GM18951 (cell line): Measurements from ENCODE around the gene DLGAP4.

ENCODE experiments used
- POLR2A ChIP-seq: IDR thresholded peaks from 4 replicates; pipeline ENCODE4 v1.6.1; 2011; ENCODE audit warnings: mild to moderate bottlenecking; ENCODE audit not compliant: insufficient read length, insufficient read depth; ENCODE audit errors: extremely low read depth
- in situ Hi-C: fragments of 300-500 bp; cut with MboI; formaldehyde crosslinking; loops from one replicate; pipeline ENCODE4 v1.12.0; 2022; ENCODE audit warnings: low sequenced_read_pairs, mixed read lengths, inconsistent platforms; ENCODE audit not compliant: unreplicated experiment

Gene DLGAP4

GRCh38 chr20:36351937-36352336 is 45.8 kb downstream of the DLGAP4 start:
- TF ChIP-seq POLR2A = no peak
- in situ Hi-C loops = no loop called here

DNA sequence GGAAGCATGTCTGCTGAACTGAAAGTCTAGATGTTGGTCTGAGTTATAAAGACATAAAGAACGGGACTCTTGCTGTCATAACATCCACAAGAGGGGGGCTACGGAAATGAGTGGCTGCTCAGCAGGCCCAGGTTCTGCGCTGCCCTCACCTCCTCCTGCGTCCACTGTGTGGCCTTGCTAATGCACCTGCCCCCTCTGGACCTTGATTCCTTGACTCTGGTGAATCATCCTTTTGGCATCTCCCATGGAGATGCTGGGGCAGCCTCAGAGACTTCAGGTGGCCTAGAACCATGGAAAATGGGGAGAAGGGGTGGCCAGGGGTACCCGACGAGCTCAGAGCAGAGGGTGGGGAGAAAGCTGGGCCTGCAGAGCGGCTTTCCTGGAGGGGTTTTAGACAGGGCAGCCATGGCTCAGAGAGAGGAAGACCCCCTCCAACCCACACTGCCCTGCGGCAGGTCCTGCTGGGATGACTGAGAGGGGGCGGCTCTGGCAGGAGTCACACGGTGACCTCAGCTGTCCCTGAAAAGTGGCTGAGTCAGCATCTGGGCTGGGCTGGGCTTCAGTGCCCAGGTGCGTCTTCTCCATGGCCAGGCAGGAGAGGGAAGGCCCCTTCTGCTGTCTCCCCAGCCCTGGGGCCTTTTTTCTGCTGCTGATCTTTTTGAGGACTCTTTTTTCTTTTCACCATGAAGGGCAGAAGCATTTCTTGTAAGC is 46.9 kb downstream of the DLGAP4 start:
- in situ Hi-C loops = no loop called here

GRCh38 chr20:36353740-36354139 is 47.6 kb downstream of the DLGAP4 start:
- in situ Hi-C loops = no loop called here
- TF ChIP-seq POLR2A = no peak

More for the DNA sequence above, 46.9 kb downstream of the DLGAP4 start:
- TF ChIP-seq POLR2A = no peak

- no peak for TF ChIP-seq POLR2A
- in situ Hi-C loops = no loop called here
Observed at GRCh38 chr20:36355469-36356171, 49.5 kb downstream of the DLGAP4 start.

DNA sequence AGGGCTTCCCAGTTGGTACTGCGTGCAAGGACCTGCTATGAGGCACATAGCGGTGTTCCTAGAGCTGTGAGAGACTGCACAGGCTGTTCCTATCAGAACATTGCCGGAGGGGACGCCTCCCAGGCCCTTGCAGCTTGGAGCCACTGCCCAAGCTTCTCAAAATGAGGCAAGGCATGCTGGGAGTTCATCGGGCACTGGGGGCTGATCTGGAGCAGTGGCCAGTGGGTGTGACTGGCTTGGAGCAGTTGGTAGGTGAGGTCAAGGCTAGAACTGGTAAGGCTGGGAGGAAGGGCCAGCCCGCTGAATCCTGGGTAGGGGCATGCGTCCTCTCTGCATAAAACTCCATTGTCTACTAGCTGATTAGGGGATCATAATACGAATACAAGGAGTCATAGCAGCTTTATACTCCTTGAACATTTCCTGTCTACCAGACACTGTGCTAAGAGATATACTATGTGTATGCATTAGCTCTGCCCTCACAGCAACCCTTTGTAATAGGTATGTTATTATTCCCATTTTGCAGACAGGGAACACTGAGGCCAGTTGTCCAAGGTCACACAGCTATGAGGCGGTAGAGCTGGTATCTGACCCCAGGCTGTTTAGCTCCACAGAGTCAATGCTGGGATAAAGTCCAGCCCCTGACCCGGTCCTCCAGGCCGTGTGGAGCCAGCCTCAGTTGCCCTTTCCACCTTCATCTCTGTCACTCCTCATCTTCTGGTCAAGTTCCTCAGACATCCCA is 53.7 kb downstream of the DLGAP4 start:
- no peak for TF ChIP-seq POLR2A
- in situ Hi-C loops = no loop called here

DNA sequence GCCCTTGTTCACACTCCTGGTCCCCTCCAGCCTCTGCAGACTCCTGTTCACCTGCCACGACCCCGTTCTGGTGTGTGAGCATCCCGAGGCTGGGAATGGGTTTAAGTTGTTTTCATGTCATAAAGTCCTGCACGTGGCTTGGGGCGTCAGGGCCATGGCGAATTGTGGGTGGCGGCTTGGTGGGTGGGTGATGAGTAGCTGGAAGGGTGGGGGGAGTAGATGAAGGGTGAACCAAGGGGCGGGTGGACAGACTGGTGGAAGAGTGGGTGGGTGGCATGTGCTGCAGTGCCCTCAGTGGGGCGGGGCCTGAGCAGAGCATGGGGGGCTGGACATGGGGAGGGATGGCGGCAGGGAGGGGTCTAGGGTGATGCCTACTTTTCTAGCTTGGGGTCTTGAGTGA is 54.3 kb downstream of the DLGAP4 start:
- in situ Hi-C loops = no loop called here

DNA sequence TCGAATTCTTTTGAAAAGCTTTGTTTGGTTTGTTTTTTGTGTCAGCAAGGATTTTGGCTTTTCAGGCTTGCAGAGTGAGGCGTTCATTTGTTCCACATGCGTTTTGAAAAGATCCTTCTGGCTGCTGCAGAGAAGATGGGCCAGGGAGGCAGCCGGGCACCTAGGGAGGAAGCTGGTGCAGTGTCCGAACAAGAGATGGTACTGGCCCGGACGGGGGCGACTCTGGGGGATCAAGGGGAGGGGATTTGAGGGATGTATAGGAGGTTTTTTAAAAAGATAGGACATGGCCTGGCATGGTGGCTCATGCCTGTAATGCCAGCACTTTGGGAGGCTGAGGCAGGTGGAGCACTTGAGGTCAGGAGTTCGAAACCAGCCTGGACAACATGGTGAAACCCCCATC is 55.3 kb downstream of the DLGAP4 start:
- TF ChIP-seq POLR2A = no peak

More for the DNA sequence above, 54.3 kb downstream of the DLGAP4 start:
- no peak for TF ChIP-seq POLR2A

GRCh38 chr20:36362261-36362660 is 56.1 kb downstream of the DLGAP4 start:
- in situ Hi-C loops = no loop called here
- TF ChIP-seq POLR2A = no peak

More for the DNA sequence above, 55.3 kb downstream of the DLGAP4 start:
- in situ Hi-C loops = no loop called here

DNA sequence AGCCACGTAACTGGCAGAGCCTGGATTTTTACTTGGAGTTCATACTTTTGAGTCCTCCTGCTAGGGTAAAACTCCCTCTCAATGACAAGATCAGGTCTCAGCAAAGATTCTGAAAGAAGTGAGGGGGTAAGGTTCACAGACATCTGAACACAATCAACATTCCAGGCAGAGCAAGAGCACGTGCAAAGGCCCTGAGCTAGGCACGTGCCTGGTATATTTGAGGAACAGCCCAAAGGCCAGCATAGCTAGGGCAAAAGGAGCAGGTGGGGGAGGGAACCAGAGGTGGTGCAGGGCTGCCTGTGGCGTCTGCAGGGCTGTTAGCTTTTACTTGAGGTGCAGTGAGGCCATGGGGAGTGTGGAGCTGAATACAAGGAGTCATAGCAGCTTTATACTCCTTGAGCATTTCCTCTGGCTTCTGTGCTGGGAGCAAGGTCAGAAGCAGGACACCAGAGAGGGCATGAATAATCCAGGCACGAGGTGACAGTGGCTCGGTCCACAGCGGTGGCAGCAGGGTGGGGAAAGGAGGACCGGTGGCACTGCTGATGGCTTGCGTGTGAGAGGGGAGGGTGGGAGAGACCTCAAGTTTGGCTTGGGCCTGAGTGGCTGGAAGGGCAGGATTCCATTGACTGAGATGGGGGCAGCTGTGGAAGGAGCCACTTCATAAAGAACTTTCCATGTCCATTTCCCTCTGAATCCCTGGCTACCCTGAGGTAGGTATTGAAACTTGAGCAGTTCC is 57.0 kb downstream of the DLGAP4 start:
- no peak for TF ChIP-seq POLR2A
- in situ Hi-C loops = no loop called here

DNA sequence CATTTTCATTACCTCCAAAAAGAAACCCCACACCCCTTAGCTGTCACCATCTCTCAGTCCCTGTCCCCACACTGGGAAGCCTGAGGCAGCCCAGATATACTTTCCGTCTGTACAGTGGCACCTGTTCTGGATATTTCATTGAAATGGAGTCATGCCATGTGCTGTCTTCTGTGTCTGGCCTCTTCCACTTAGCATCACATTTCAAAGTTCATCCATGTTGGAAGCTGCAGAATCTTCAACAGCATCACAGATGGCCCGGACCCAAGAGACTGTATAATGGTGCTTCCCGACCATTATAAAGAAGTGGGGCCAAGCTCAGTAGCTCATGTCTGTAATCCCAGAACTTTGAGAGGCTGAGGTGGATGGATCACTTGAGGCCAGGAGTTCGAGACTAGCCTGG is 58.4 kb downstream of the DLGAP4 start:
- in situ Hi-C loops = no loop called here
- TF ChIP-seq POLR2A = no peak

GRCh38 chr20:36366623-36367369 is 60.7 kb downstream of the DLGAP4 start:
- in situ Hi-C loops = no loop called here

GRCh38 chr20:36367370-36367745 is 61.2 kb downstream of the DLGAP4 start:
- in situ Hi-C loops = no loop called here
- TF ChIP-seq POLR2A = no peak

More at GRCh38 chr20:36366623-36367369, 60.7 kb downstream of the DLGAP4 start:
- no peak for TF ChIP-seq POLR2A
